ENCODE data around the gene NUP98. TPM values are rescaled to one million over a fixed set of nuclear protein-coding genes. Genes with fewer than 3 reads are reported as not detected.

NUP98 gene
- total RNA-seq, 1 donor from 2014 or later, result 94.8 TPM

- H3K9me3 ChIP-seq (ENCODE audit: low read depth), result no peaks in the 10 kb centered on the region
- no peak for DNase-seq (ENCODE audit: low spot score)
- no peak overlapping the region for H3K27ac ChIP-seq
- no peaks in the 10 kb centered on the region for H3K27me3 ChIP-seq
- no peak overlapping the region for H3K9ac ChIP-seq
- H3K4me3 ChIP-seq, result no peak overlapping the region
- TF ChIP-seq CTCF (IDR thresholded peaks at IDR 0.05) (no peak), EZH2phosphoT487 (IDR thresholded peaks at IDR 0.05) (no peak)
- no peak overlapping the region for H2AFZ ChIP-seq (replicated peaks)
- H3K36me3 Mint-ChIP-seq, result peaks cover 47% of the 10 kb centered on the region
- peaks cover 4% of the 10 kb centered on the region for H4K20me1 ChIP-seq (ENCODE audit: low read depth)
- no peaks in the 10 kb centered on the region for H3K4me1 Mint-ChIP-seq
- H3K27ac Mint-ChIP-seq, result no peak overlapping the region
- peaks cover 6% of the 10 kb centered on the region for H3K27me3 Mint-ChIP-seq (ENCODE audit: insufficient read depth, low read depth)
- H3K9me3 Mint-ChIP-seq, result no peaks in the 10 kb centered on the region
- no peaks in the 10 kb centered on the region for H3K79me2 ChIP-seq (ENCODE audit: low read depth)
- no peak overlapping the region for H3K4me2 ChIP-seq
- no peaks in the 10 kb centered on the region for H3K4me1 ChIP-seq
- no peak overlapping the region for H3K4me3 Mint-ChIP-seq
- no peaks in the 10 kb centered on the region for H3F3A ChIP-seq (ENCODE audit: low read depth)
- H3K36me3 ChIP-seq, result peaks cover 37% of the 10 kb centered on the region
Measured at GRCh38 chr11:3684819-3685172, 112.6 kb downstream of the NUP98 start.

- Histone ChIP-seq H3K9ac (no peak overlapping the region), H3F3A (ENCODE audit: low read depth) (no peaks in the 10 kb centered on the region), H4K20me1 (ENCODE audit: low read depth) (peaks cover 4% of the 10 kb centered on the region), H3K27me3 (no peaks in the 10 kb centered on the region), H3K4me1 (no peaks in the 10 kb centered on the region), H3K4me3 (no peak overlapping the region), H3K79me2 (ENCODE audit: low read depth) (no peaks in the 10 kb centered on the region), H2AFZ (replicated peaks) (no peak overlapping the region), H3K27ac (no peak overlapping the region), H3K9me3 (ENCODE audit: low read depth) (no peaks in the 10 kb centered on the region), H3K36me3 (peaks cover 40% of the 10 kb centered on the region), H3K4me2 (no peak overlapping the region)
- DNase-seq (ENCODE audit: low spot score), result no peak
- H3K4me3 Mint-ChIP-seq, result no peak overlapping the region
- H3K36me3 Mint-ChIP-seq, result peaks cover 50% of the 10 kb centered on the region
- H3K9me3 Mint-ChIP-seq, result no peaks in the 10 kb centered on the region
- TF ChIP-seq EZH2 (IDR thresholded peaks at IDR 0.05), result no peak
- no peak for TF ChIP-seq CTCF (IDR thresholded peaks at IDR 0.05)
- TF ChIP-seq EZH2phosphoT487 (IDR thresholded peaks at IDR 0.05), result no peak
- no peaks in the 10 kb centered on the region for H3K4me1 Mint-ChIP-seq
- peaks cover 6% of the 10 kb centered on the region for H3K27me3 Mint-ChIP-seq (ENCODE audit: insufficient read depth, low read depth)
- H3K27ac Mint-ChIP-seq, result no peak overlapping the region
Measured at GRCh38 chr11:3684129-3684818, 113.1 kb downstream of the NUP98 start.

GRCh38 chr11:3683039-3683438 is 114.3 kb downstream of the NUP98 start:
- peaks cover 56% of the 10 kb centered on the region for H3K36me3 Mint-ChIP-seq
- Histone ChIP-seq H3K36me3 (peaks cover 40% of the 10 kb centered on the region), H2AFZ (replicated peaks) (no peak overlapping the region), H3K4me2 (no peak overlapping the region), H3K79me2 (ENCODE audit: low read depth) (no peaks in the 10 kb centered on the region), H3K27ac (no peak overlapping the region), H4K20me1 (ENCODE audit: low read depth) (peaks cover 4% of the 10 kb centered on the region), H3K27me3 (no peaks in the 10 kb centered on the region), H3K9me3 (ENCODE audit: low read depth) (no peaks in the 10 kb centered on the region), H3K4me1 (no peaks in the 10 kb centered on the region), H3K4me3 (no peak overlapping the region), H3K9ac (no peak overlapping the region), H3F3A (ENCODE audit: low read depth) (no peaks in the 10 kb centered on the region)
- H3K27me3 Mint-ChIP-seq (ENCODE audit: insufficient read depth, low read depth), result peaks cover 6% of the 10 kb centered on the region
- H3K27ac Mint-ChIP-seq, result no peak overlapping the region
- no peak overlapping the region for H3K4me3 Mint-ChIP-seq
- TF ChIP-seq EZH2phosphoT487 (IDR thresholded peaks at IDR 0.05) (no peak), CTCF (IDR thresholded peaks at IDR 0.05) (no peak), EZH2 (IDR thresholded peaks at IDR 0.05) (no peak)
- H3K4me1 Mint-ChIP-seq, result no peaks in the 10 kb centered on the region
- DNase-seq (ENCODE audit: low spot score), result no peak
- H3K9me3 Mint-ChIP-seq, result no peaks in the 10 kb centered on the region
